Activated CD4-positive, alpha-beta memory T cell treated with anti-CD3 and anti-CD28 coated beads for 36 hours (primary cell): ENCODE data around the gene PLAAT3. TPM values are rescaled to one million over a fixed set of nuclear protein-coding genes. Genes with fewer than 3 reads are reported as not detected.

Experiments
- CTCF ChIA-PET: fragments of 350-600 bp; sonication (Branson Sonifier 250); formaldehyde crosslinking; loops from one replicate; lab custom pipeline; 2021; ENCODE audit warnings: antibody characterized with exemption, inconsistent platforms; lab: Charles Lee
- POLR2A ChIA-PET: fragments of 350-600 bp; sonication (Branson Sonifier 250); formaldehyde crosslinking; loops from one replicate; lab custom pipeline; 2021; ENCODE audit warnings: antibody characterized with exemption; lab: Charles Lee
- DNase-seq: peaks from one replicate; pipeline ENCODE4 v3.0.0-alpha.2; 2020
- H3K27ac Mint-ChIP-seq: one replicate; pipeline ENCODE4 v1.8.0; 2021; ENCODE audit warnings: mixed read lengths
- H3K27me3 Mint-ChIP-seq: one replicate; pipeline ENCODE4 v1.8.0; 2021; ENCODE audit warnings: mixed read lengths
- H3K36me3 Mint-ChIP-seq: one replicate; pipeline ENCODE4 v1.8.0; 2021; ENCODE audit warnings: mixed read lengths
- H3K4me1 Mint-ChIP-seq: one replicate; pipeline ENCODE4 v1.8.0; 2021; ENCODE audit warnings: low read depth, mixed read lengths
- H3K4me3 Mint-ChIP-seq: one replicate; pipeline ENCODE4 v1.8.0; 2021; ENCODE audit warnings: mild to moderate bottlenecking, mixed read lengths
- H3K9me3 Mint-ChIP-seq: one replicate; pipeline ENCODE4 v1.8.0; 2021; ENCODE audit warnings: mixed read lengths
- intact Hi-C: fragments of 100-400 bp; cut with micrococcal nuclease; formaldehyde crosslinking; loops from one replicate; pipeline ENCODE4 v1.15.1; 2023
- total RNA-seq, 2 experiments: library from RNA; stranded (reverse); gene quantifications; one replicate each; pipeline ENCODE4 v1.2.3, GENCODE V29; 2021

Gene PLAAT3
- total RNA-seq, 2 experiments from 2014 or later = 10.3 to 10.4 TPM

DNA sequence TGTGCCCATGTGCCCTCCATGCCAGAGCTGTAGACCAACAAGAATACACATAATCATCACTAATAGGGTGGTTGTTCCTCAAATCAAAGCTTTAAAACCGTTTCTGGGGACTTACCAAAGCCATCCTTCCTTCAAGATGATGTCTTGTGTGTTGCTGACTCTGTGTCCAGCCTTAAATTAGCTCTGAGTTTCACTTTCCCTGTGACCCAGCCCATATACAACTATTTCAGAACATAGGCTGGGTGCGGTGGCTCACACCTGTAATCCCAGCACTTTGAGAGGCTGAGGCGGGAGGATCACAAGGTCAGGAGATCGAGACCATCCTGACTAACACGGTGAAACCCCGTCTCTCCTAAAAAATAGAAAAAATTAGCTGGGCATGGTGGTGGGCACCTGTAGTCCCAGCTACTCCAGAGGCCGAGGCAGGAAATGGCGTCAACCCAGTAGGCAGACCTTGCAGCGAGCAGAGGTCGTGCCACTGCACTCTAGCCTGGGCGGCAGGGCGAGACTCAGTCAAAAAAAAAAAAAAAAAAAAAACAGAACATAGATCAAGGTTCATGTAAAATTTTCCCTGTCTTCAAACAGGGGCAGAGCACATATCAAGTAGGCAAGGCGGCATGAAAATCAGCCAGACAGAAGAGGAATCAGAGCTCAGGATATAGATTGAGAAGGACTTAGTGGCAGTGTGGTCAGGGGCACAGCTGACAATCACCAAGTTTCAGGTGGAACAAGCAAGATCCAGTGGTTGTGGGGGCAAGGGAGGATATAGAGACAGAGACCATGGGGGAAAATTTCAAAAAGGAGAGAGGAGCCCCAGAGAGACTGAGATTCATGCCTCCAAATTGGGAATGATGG lies 50.8 kb downstream of the PLAAT3 start, which contains the start of gene PLAAT2:
PLAAT2 (minus strand) TSS at position 179 of the 855 bp plus-strand sequence; CDS start at position 124, 55 bp downstream.
- peaks cover 60% of the 10 kb centered on the region for H3K4me1 Mint-ChIP-seq
- H3K9me3 Mint-ChIP-seq = no peaks in the 10 kb centered on the region
- H3K4me3 Mint-ChIP-seq = no peak within 1 kb of the TSS
- H3K36me3 Mint-ChIP-seq = no peaks in the 10 kb centered on the region
- ChIA-PET CTCF (interaction anchor here (1.5 to 2.9 kb wide), 2 partner anchors 26 to 84 kb away, joined by 4 to 11 read pairs; partner anchors contain the start of gene PLAAT4), POLR2A (interaction anchor here (1.0 to 1.8 kb wide), 2 partner anchors 11 to 26 kb away, joined by 5 to 20 read pairs; partner anchors contain the start of gene PLAAT4)
- H3K27ac Mint-ChIP-seq = no peak within 1 kb of the TSS
- intact Hi-C loops = no loop called here
- H3K27me3 Mint-ChIP-seq = no peaks in the 10 kb centered on the region
- DNase-seq = no peak

DNA sequence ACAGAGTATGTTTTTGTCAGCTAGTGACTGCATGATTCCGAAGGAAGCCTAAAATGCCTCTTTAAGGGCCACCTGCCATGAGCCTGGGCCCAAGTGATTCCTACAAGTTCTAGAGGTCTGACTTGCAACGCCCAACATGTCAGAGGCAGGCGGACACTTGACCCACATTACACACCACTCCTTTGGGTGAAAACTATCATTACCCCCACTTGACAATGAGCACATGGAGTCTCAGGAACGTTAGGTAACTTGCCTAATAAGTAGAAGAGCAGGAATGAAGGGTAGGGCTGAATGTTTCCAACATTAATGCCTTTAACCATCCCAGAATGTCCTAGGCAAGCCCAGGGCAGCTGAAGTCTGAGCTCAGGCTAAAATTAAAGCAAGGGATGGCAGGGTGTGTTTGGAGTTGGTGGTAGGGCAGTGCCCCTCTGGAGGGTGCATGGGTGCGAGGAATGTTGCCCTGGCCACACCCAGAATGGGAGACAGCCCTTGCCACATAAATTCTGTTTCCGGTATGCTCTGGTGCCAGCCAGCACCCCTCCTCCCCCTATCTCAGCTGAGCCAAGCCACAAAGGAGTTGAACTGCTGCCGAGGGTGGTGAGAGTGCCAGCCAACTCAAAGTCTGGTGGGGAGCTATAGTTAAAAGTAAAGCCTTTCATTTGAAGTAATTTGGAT lies 53.6 kb downstream of the PLAAT3 start:
- no peaks in the 10 kb centered on the region for H3K36me3 Mint-ChIP-seq
- no peak for DNase-seq
- H3K4me1 Mint-ChIP-seq = peaks cover 36% of the 10 kb centered on the region
- H3K9me3 Mint-ChIP-seq = no peaks in the 10 kb centered on the region
- H3K27me3 Mint-ChIP-seq = no peaks in the 10 kb centered on the region
- intact Hi-C loops = no loop called here
- H3K27ac Mint-ChIP-seq = peak overlapping the region; percentile 1
- no peak overlapping the region for H3K4me3 Mint-ChIP-seq
- CTCF ChIA-PET = interaction anchor here (1.3 kb wide), 1 partner anchor 82 kb away, joined by 4 read pairs; no protein-coding TSS in a partner anchor
- POLR2A ChIA-PET = no interaction called here

DNA sequence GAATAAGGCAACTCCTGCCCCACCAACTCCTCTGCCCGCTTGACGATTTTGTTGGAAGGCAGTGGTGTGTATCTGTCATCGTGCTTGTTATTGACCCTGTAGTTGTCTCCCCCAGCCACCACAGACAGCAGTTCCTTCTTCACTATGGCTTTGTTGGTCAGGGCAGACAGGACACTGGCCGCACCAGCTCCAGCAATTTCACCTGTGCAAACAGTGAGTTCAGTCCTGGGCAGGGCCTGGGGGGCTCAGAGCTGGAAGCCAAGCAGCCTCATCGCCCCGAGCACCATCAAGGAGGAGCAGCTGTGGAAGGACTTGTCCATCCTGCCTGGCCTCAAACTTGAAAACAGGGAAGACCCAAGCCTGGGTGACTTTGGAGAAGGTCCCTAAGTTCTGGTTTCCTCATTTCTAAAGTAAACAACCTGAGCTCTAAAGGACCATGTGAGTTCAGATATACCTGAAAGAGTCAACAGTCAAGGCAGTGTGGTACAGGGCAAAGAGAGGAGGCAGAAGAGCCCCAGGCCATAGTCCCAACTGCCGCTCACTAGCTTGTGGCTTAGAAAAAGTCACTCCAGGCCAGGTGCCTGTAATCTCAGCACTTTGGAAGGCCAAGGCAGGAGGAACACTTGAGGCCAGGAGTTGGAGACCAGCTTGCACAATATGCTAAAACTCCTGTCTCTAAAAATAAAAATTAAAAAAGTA lies 55.6 kb downstream of the PLAAT3 start:
- Mint-ChIP-seq H3K36me3 (no peaks in the 10 kb centered on the region), H3K9me3 (no peaks in the 10 kb centered on the region), H3K4me1 (peaks cover 31% of the 10 kb centered on the region), H3K27ac (no peak overlapping the region), H3K27me3 (no peaks in the 10 kb centered on the region), H3K4me3 (no peak overlapping the region)
- POLR2A ChIA-PET = no interaction called here
- intact Hi-C loops = no loop called here
- peak; percentile 6 for DNase-seq
- CTCF ChIA-PET = interaction anchor here (0.8 kb wide), 1 partner anchor 70 kb away, joined by 3 read pairs; no protein-coding TSS in a partner anchor

GRCh38 chr11:63557570-63557969 lies 56.7 kb downstream of the PLAAT3 start:
- Mint-ChIP-seq H3K36me3 (no peaks in the 10 kb centered on the region), H3K4me1 (peaks cover 35% of the 10 kb centered on the region), H3K27ac (no peak overlapping the region), H3K27me3 (no peaks in the 10 kb centered on the region), H3K9me3 (no peaks in the 10 kb centered on the region), H3K4me3 (no peak overlapping the region)
- ChIA-PET CTCF (no interaction called here), POLR2A (no interaction called here)
- intact Hi-C loops = no loop called here
- no peak for DNase-seq

DNA sequence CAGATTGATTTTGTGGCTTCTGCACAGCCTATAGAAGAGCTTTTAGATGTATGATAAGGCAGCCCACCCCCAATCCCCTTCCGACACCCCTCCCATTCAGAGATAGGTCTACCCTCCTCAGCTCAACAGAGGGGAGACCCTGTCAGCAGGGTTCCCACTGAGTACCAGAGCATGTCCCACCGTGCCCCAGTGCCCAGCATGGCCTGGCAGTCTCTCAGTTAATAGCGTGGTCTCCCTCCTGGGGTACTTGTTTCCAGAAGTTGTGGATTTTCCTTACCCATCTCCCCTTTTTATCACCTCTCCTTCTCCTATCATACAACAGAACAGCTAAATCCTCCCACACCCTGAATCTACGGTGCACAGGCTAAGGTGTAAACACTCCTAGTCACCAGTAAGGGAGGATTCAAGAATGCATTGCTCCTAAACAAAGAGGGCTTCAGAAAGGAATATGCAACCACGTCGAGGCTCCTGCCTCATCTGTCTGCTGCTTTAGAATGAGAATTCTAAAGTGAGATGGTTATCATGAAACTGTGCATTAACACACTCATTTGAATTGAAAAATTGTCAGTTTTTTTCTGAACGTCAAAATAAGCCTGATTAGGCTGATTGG lies 57.7 kb downstream of the PLAAT3 start:
- DNase-seq = no peak
- Mint-ChIP-seq H3K27ac (no peak overlapping the region), H3K27me3 (no peaks in the 10 kb centered on the region), H3K36me3 (no peaks in the 10 kb centered on the region), H3K4me3 (no peak overlapping the region), H3K4me1 (peaks cover 41% of the 10 kb centered on the region), H3K9me3 (no peaks in the 10 kb centered on the region)
- CTCF ChIA-PET = no interaction called here
- intact Hi-C loops = no loop called here
- POLR2A ChIA-PET = no interaction called here

DNA sequence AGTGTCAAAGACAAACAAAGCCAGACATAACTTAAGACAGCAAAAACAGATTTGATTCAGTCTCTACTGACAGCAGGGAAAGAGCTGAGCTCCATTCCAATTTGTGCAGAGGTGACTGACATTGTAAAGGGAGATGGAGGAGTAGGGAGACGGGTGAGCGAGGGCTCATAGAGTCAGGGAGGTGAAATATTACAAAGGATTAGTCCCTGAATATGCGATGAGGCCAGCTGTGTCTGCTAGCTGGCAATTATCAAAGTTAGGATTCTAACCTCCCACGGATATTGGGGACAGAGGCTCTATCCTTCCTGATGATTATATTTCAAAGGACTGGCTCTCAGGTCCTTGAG lies 59.4 kb downstream of the PLAAT3 start:
- Mint-ChIP-seq H3K36me3 (no peaks in the 10 kb centered on the region), H3K9me3 (no peaks in the 10 kb centered on the region), H3K27ac (peak overlapping the region; percentile 60), H3K4me1 (peaks cover 35% of the 10 kb centered on the region), H3K27me3 (no peaks in the 10 kb centered on the region), H3K4me3 (peak overlapping the region; percentile 39)
- ChIA-PET POLR2A (interaction anchor here (1.9 kb wide), 1 partner anchor 12 kb away, joined by 8 read pairs; no protein-coding TSS in a partner anchor), CTCF (no interaction called here)
- DNase-seq = no peak
- intact Hi-C loops = no loop called here

GRCh38 chr11:63553759-63554158 lies 60.5 kb downstream of the PLAAT3 start:
- H3K27ac Mint-ChIP-seq = peak overlapping the region; percentile 95
- peak overlapping the region; percentile 69 for H3K4me3 Mint-ChIP-seq
- no peaks in the 10 kb centered on the region for H3K9me3 Mint-ChIP-seq
- ChIA-PET POLR2A (interaction anchor here (1.9 to 3.1 kb wide), 2 partner anchors 10 to 13 kb away, joined by 8 to 20 read pairs; partner anchors contain the start of gene PLAAT2), CTCF (interaction anchor here (0.6 to 0.8 kb wide), 2 partner anchors 12 to 185 kb away, joined by 3 read pairs; no protein-coding TSS in a partner anchor)
- peaks cover 34% of the 10 kb centered on the region for H3K4me1 Mint-ChIP-seq
- intact Hi-C loops = loop anchor here (1.0 kb wide), 2 partner anchors 14 to 18 kb away; no protein-coding TSS in a partner anchor
- no peaks in the 10 kb centered on the region for H3K36me3 Mint-ChIP-seq
- peak; percentile 74 for DNase-seq
- no peaks in the 10 kb centered on the region for H3K27me3 Mint-ChIP-seq

- POLR2A ChIA-PET = interaction anchor here (3.1 kb wide), 1 partner anchor 11 kb away, joined by 20 read pairs; the partner anchor contains the start of gene PLAAT2
- Mint-ChIP-seq H3K4me1 (peaks cover 34% of the 10 kb centered on the region), H3K4me3 (peak overlapping the region; percentile 10)
Measured at GRCh38 chr11:63552921-63553320, 61.3 kb downstream of the PLAAT3 start.

DNA sequence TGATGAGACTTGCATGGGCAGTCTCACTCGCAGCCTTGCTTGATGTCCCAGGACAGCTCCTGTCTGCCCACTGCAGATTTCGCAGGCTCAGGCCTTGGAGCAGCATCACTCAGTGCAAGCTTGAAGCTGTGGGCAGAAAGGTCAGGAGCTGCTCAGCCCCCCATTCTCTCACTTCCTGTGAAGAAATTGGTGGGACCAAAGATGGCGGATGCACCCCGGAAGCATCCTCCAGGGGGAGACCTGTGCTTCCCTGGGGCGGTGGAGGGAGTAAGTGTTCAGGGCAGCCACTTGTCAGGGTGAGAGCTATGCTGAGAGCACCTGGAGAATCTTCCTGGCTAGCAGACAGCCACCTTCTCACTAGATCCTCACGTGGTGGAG lies 62.4 kb downstream of the PLAAT3 start:
- Mint-ChIP-seq H3K27ac (no peak overlapping the region), H3K27me3 (no peaks in the 10 kb centered on the region), H3K4me1 (peaks cover 34% of the 10 kb centered on the region), H3K36me3 (peaks cover 2% of the 10 kb centered on the region), H3K9me3 (no peaks in the 10 kb centered on the region), H3K4me3 (no peak overlapping the region)
- peak; percentile 20 for DNase-seq
- POLR2A ChIA-PET = interaction anchor here (1.4 to 3.1 kb wide), 5 partner anchors 9 to 16 kb away, joined by 3 to 20 read pairs (median 7); partner anchors contain the start of genes PLAAT2 and PLAAT4
- CTCF ChIA-PET = interaction anchor here (0.6 kb wide), 2 partner anchors 17 to 77 kb away, joined by 3 to 5 read pairs; no protein-coding TSS in a partner anchor
- intact Hi-C loops = no loop called here

More at GRCh38 chr11:63552921-63553320, 61.3 kb downstream of the PLAAT3 start:
- no peaks in the 10 kb centered on the region for H3K9me3 Mint-ChIP-seq
- no peak for DNase-seq
- H3K27ac Mint-ChIP-seq = peak overlapping the region; percentile 68
- H3K36me3 Mint-ChIP-seq = no peaks in the 10 kb centered on the region
- CTCF ChIA-PET = no interaction called here
- H3K27me3 Mint-ChIP-seq = no peaks in the 10 kb centered on the region
- intact Hi-C loops = loop anchor here (1.0 kb wide), 2 partner anchors 14 to 18 kb away; no protein-coding TSS in a partner anchor

DNA sequence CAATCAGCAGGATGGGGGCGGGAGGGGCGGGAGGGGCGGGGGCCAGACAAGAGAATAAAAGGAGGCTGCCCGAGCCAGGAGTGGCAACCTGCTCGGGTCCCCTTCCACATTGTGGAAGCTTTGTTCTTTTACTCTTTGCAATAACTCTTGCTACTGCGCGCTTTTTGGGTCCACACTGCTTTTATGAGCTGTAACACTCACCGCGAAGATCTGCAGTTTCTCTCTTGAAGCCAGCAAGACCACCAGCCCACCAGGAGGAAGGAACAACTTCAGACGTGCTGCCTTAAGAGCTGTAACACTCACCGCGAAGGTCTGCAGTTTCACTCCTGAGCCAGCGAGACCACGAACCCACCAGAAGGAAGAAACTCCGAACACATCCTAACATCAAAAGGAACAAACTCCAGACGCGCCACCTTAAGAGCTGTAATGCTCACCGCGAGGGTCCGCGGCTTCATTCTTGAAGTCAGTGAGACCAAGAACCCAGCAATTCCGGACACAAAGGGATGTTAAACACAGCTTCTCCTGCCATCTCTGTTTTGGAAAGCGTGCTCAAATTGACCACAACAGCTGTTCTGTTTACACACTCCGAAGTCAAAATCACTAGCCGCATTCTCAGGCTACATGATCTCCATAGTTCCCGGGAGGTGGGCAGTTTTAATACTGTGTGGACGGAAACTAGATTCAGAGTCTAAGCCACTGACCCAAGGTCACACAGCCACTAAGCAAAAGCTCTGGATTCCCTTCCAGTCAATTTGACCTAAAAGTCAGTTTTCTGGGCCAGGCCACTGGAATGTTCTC lies 62.9 kb downstream of the PLAAT3 start:
- Mint-ChIP-seq H3K36me3 (peaks cover 5% of the 10 kb centered on the region), H3K27me3 (no peaks in the 10 kb centered on the region), H3K27ac (peak overlapping the region; percentile 43), H3K9me3 (no peaks in the 10 kb centered on the region), H3K4me3 (peak overlapping the region; percentile 50), H3K4me1 (peaks cover 34% of the 10 kb centered on the region)
- POLR2A ChIA-PET = interaction anchor here (1.4 to 3.1 kb wide), 5 partner anchors 8 to 16 kb away, joined by 3 to 20 read pairs (median 7); partner anchors contain the start of genes PLAAT2 and PLAAT4
- peak; percentile 31 for DNase-seq
- intact Hi-C loops = no loop called here
- CTCF ChIA-PET = interaction anchor here (0.6 kb wide), 1 partner anchor 78 kb away, joined by 5 read pairs; no protein-coding TSS in a partner anchor
